H1 (cell line): ENCODE measurements around the gene BICDL1. TPM values are rescaled to one million over a fixed set of nuclear protein-coding genes. Genes with fewer than 3 reads are reported as not detected.

Experiments
- CTCF ChIA-PET: fragments of 300-600 bp; sonication (Branson Sonifier 250); formaldehyde crosslinking; loops from one replicate; lab custom pipeline; 2021; ENCODE audit not compliant: partially characterized antibody; lab: Charles Lee
- POLR2A ChIA-PET: fragments of 300-600 bp; sonication (Branson Sonifier 250); formaldehyde crosslinking; loops from one replicate; lab custom pipeline; 2021; ENCODE audit warnings: inconsistent platforms; ENCODE audit not compliant: partially characterized antibody; lab: Charles Lee
- DNase-seq, 2 experiments: peaks; one replicate each; pipeline versions ENCODE4 v3.0.0 to v3.0.0-alpha.2; 2010 to 2022; ENCODE audit warnings: low spot score in 2 of 2, low read depth in 1 of 2, mixed read lengths in 1 of 2
- FAIRE-seq: peaks from 2 replicates; lab custom pipeline; 2011; peaks lifted over from hg19 to GRCh38; lab: Jason Lieb, UNC
- H2AFZ ChIP-seq: 2 replicates; pipeline ENCODE4 v1.8.1; 2012; ENCODE audit warnings: low read length, inconsistent platforms
- H2AK5ac ChIP-seq: 2 replicates; pipeline ENCODE4 v1.6.1; 2013; ENCODE audit warnings: low read depth, low read length
- H2BK120ac ChIP-seq: replicated peaks from 2 replicates; pipeline ENCODE3; 2013; ENCODE audit warnings: low read depth, low read length, inconsistent platforms
- H2BK12ac ChIP-seq: 2 replicates; pipeline ENCODE4 v1.6.1; 2013; ENCODE audit warnings: low read depth, low read length
- H2BK15ac ChIP-seq: 2 replicates; pipeline ENCODE4 v1.6.1; 2013; ENCODE audit warnings: low read length
- H2BK20ac ChIP-seq: 2 replicates; pipeline ENCODE4 v1.6.1; 2013; ENCODE audit warnings: low read length
- H2BK5ac ChIP-seq: 2 replicates; pipeline ENCODE4 v1.6.1; 2013; ENCODE audit warnings: low read depth, low read length
- H3K14ac ChIP-seq: 2 replicates; pipeline ENCODE4 v1.6.1; 2013; ENCODE audit warnings: inconsistent platforms; ENCODE audit not compliant: insufficient read length
- H3K18ac ChIP-seq: 2 replicates; pipeline ENCODE4 v1.6.1; 2013; ENCODE audit warnings: low read length; ENCODE audit errors: extremely low read depth
- H3K23ac ChIP-seq: 2 replicates; pipeline ENCODE4 v1.6.1; 2013; ENCODE audit warnings: inconsistent platforms; ENCODE audit not compliant: insufficient read length
- H3K23me2 ChIP-seq: 2 replicates; pipeline ENCODE4 v1.6.1; 2013; ENCODE audit warnings: low read depth, low read length
- H3K27ac ChIP-seq: 2 replicates; pipeline ENCODE4 v1.6.1; 2011; ENCODE audit warnings: low read depth, low read length, inconsistent platforms
- H3K27me3 ChIP-seq, 4 experiments: replicated peaks in 1 of 4; 1 replicate in 1 of 4; 2 replicates in 3 of 4; pipeline versions ENCODE4 v1.6.1 to v1.8.1; 2011 to 2013; ENCODE audit warnings: low read length in 3 of 4, mild to moderate bottlenecking in 3 of 4, inconsistent platforms in 2 of 4, mixed read lengths in 2 of 4, moderate library complexity in 1 of 4; ENCODE audit not compliant: control insufficient read depth in 3 of 4, insufficient read depth in 3 of 4; ENCODE audit errors: extremely low read depth in 1 of 4
- H3K36me3 ChIP-seq, 4 experiments: 2 replicates each; pipeline versions ENCODE4 v1.6.1 to v1.8.1; 2011 to 2013; ENCODE audit warnings: mild to moderate bottlenecking in 4 of 4, low read length in 3 of 4, moderate library complexity in 2 of 4, control low read depth in 1 of 4, inconsistent platforms in 1 of 4; ENCODE audit not compliant: insufficient read depth in 4 of 4, control insufficient read depth in 2 of 4
- H3K4ac ChIP-seq: replicated peaks from 2 replicates; pipeline ENCODE3; 2013; ENCODE audit warnings: low read length, low read depth, mixed read lengths, inconsistent platforms; ENCODE audit not compliant: insufficient read length
- H3K4me1 ChIP-seq, 4 experiments: replicated peaks in 1 of 4; 1 replicate in 1 of 4; 2 replicates in 3 of 4; pipeline versions ENCODE4 v1.6.1 to v1.8.1; 2011 to 2013; ENCODE audit warnings: low read length in 3 of 4, inconsistent platforms in 2 of 4, mixed read lengths in 1 of 4; ENCODE audit not compliant: insufficient read depth in 4 of 4, control insufficient read depth in 3 of 4
- H3K4me2 ChIP-seq, 2 experiments: 2 replicates each; pipeline versions ENCODE4 v1.6.1 to v1.8.1; 2011 to 2013; ENCODE audit warnings: low read depth in 2 of 2, low read length in 2 of 2, control low read depth in 1 of 2, inconsistent platforms in 1 of 2, mild to moderate bottlenecking in 1 of 2; ENCODE audit not compliant: insufficient read depth in 1 of 2
- H3K4me3 ChIP-seq, 4 experiments: fragments of 200-600, 300-600 bp in 1 of 4; sonication (generic), shearing (Covaris generic), sonication (Bioruptor Twin) in 1 of 4; 2 replicates each; pipeline versions ENCODE4 v1.5.1 to v1.8.1; 2011 to 2016; ENCODE audit warnings: low read length in 4 of 4, low read depth in 3 of 4, control low read depth in 2 of 4, inconsistent platforms in 2 of 4, mild to moderate bottlenecking in 2 of 4, mixed read lengths in 1 of 4, moderate library complexity in 1 of 4; ENCODE audit not compliant: insufficient read depth in 2 of 4; ENCODE audit errors: extremely low read depth in 1 of 4
- H3K56ac ChIP-seq: replicated peaks from 2 replicates; pipeline ENCODE3; 2013; ENCODE audit warnings: low read depth, mild to moderate bottlenecking, mixed read lengths, low read length, inconsistent platforms; ENCODE audit not compliant: insufficient read length
- H3K79me1 ChIP-seq: 2 replicates; pipeline ENCODE4 v1.6.1; 2013; ENCODE audit warnings: low read depth, low read length, control low read depth
- H3K79me2 ChIP-seq, 2 experiments: 2 replicates each; pipeline versions ENCODE4 v1.6.1 to v1.8.1; 2012 to 2013; ENCODE audit warnings: low read length in 2 of 2, mild to moderate bottlenecking in 2 of 2, inconsistent platforms in 1 of 2; ENCODE audit not compliant: insufficient read depth in 2 of 2, control insufficient read depth in 1 of 2
- H3K9ac ChIP-seq, 4 experiments: replicated peaks in 1 of 4; 1 replicate in 1 of 4; 2 replicates in 3 of 4; pipeline versions ENCODE4 v1.6.1 to v1.8.1; 2011 to 2013; ENCODE audit warnings: low read depth in 3 of 4, low read length in 3 of 4, control low read depth in 2 of 4, mild to moderate bottlenecking in 2 of 4, moderate library complexity in 2 of 4, inconsistent platforms in 1 of 4; ENCODE audit errors: extremely low read depth in 1 of 4
- H3K9me3 ChIP-seq, 2 experiments: 2 replicates each; pipeline versions ENCODE4 v1.6.1 to v1.8.1; 2012 to 2013; ENCODE audit warnings: mild to moderate bottlenecking in 2 of 2, moderate library complexity in 2 of 2, control low read depth in 1 of 2, inconsistent platforms in 1 of 2, low read depth in 1 of 2, low read length in 1 of 2, mixed read lengths in 1 of 2; ENCODE audit not compliant: insufficient read depth in 2 of 2
- H4K20me1 ChIP-seq, 2 experiments: replicated peaks in 1 of 2; 2 replicates each; pipeline versions ENCODE3 to v1.8.1; 2011 to 2013; ENCODE audit warnings: inconsistent platforms in 2 of 2, low read length in 2 of 2, mild to moderate bottlenecking in 1 of 2; ENCODE audit not compliant: insufficient read depth in 2 of 2, control insufficient read depth in 1 of 2
- H4K5ac ChIP-seq: 2 replicates; pipeline ENCODE4 v1.6.1; 2013; ENCODE audit warnings: low read length, low read depth, mixed read lengths, inconsistent platforms; ENCODE audit not compliant: insufficient read length
- H4K8ac ChIP-seq: 2 replicates; pipeline ENCODE4 v1.8.0; 2013; ENCODE audit warnings: mild to moderate bottlenecking, moderate library complexity, low read length, inconsistent platforms; ENCODE audit not compliant: insufficient read depth; ENCODE audit errors: extremely low read depth
- H4K91ac ChIP-seq: replicated peaks from 2 replicates; pipeline ENCODE3; 2013; ENCODE audit warnings: low read length, mixed read lengths, inconsistent platforms; ENCODE audit not compliant: insufficient read length
- E2F6 ChIP-seq: IDR thresholded peaks from 2 replicates; pipeline ENCODE4 v1.6.1; 2012; ENCODE audit warnings: inconsistent platforms
- SIN3A ChIP-seq, 2 experiments: IDR thresholded peaks in 1 of 2; conservative IDR thresholded peaks in 1 of 2; 2 replicates each; pipeline ENCODE4 v1.6.1; 2011 to 2012; ENCODE audit warnings: low read length in 2 of 2, improper control_type of control experiment in 1 of 2, low read depth in 1 of 2, mild to moderate bottlenecking in 1 of 2
- WGBS, 2 experiments: shearing (Covaris generic) in 1 of 2; methylation state at CpG; one replicate each; pipeline versions ENCODE4 v1.1.6 to v1.1.7; 2013 to 2015; ENCODE audit warnings: low lambda C conversion rate in 2 of 2, mixed read lengths in 2 of 2, inconsistent platforms in 1 of 2, low coverage in 1 of 2, missing lambda C conversion rate in 1 of 2; ENCODE audit not compliant: insufficient replicate concordance in 2 of 2, insufficient coverage in 1 of 2, insufficient read length in 1 of 2; ENCODE audit errors: extremely low coverage in 1 of 2, missing lambda C conversion rate in 1 of 2; 5-methylcytosine and 5-hydroxymethylcytosine counted together
- polyA plus RNA-seq, 7 experiments: library from polyadenylated mRNA; depleted of rRNA in 3 of 7; stranded (reverse) in 5 of 7; unstranded in 2 of 7; fragments of >200 nt in 5 of 7; fragments of 200-250 nt in 2 of 7; gene quantifications; 1 replicate in 5 of 7; 2 replicates in 1 of 7; 4 replicates in 1 of 7; pipeline versions ENCODE4 v1.2.1 to v1.2.3, GENCODE V29; 2011 to 2013; ENCODE audit warnings: missing spikeins in 2 of 7, mixed read lengths in 2 of 7
- total RNA-seq: library from RNA; stranded (reverse); fragmentation: NEBNext Ultra II Directional; extraction: Animal tissue kit (Norgen Biotek cat#: 25700); gene quantifications from 2 replicates; pipeline ENCODE4 v1.2.1, GENCODE V29; 2021

The BICDL1 gene
- total and polyA plus RNA-seq, 2 of the 8 experiments (the other 6 are each of a cell fraction or from before 2014, with no cell fraction given): 17.2 to 25.9 TPM

GRCh38 chr12:120094485-120094884 lies 105.4 kb downstream of the BICDL1 start:
- FAIRE-seq: no peak
- peak overlapping the region; percentile 13 for H3K18ac ChIP-seq
- H3K4me2 ChIP-seq: peak overlapping the region; percentile 15 to 57; a peak in 3 of 4 replicates
- H3K4me3 ChIP-seq: no peak overlapping the region
- peak overlapping the region; percentile 62 for H4K91ac ChIP-seq
- H4K5ac ChIP-seq: no peak overlapping the region
- H3K9ac ChIP-seq: peak overlapping the region in 1 of 4 experiments; percentile 19; a peak in 2 of 7 replicates
- TF ChIP-seq SIN3A (conservative IDR thresholded peaks at IDR 0.05 in 1 of 2, IDR thresholded peaks at IDR 0.05 in 1 of 2; ENCODE audit: low read depth in 1 of 2, low read length in 2 of 2) (peak in 1 of 2 experiments; percentile 23; a peak in 1 of 4 replicates), E2F6 (no peak)
- TF ChIP-seq, all 59 proteins: peak for 1
- peak overlapping the region; percentile 75 for H2BK5ac ChIP-seq
- WGBS, 2 experiments: 78% methylated on average over 9 of the region's 9 CpGs; no CpG with 5 or more reads in 1 of the 2 experiments
- peaks cover 0 to 12% (median 8%) of the 10 kb centered on the region in 4 experiments; a peak in 6 of 8 replicates for H3K36me3 ChIP-seq
- no peak for DNase-seq
- CTCF ChIA-PET: interaction anchor here (1.2 to 2.6 kb wide), 4 partner anchors 8 to 127 kb away, joined by 3 to 12 read pairs (median 6); partner anchors contain the start of gene BICDL1
- H4K8ac ChIP-seq: peak overlapping the region; percentile 11; the same call in 1 of the 2 replicates
- H3K27ac ChIP-seq: peak overlapping the region; percentile 59; the same call in 1 of the 2 replicates
- H3K9me3 ChIP-seq: no peaks in the 10 kb centered on the region
- H3K79me2 ChIP-seq: peaks cover 0 to under 1% of the 10 kb centered on the region in 2 experiments; a peak in 1 of 4 replicates
- H3K4ac ChIP-seq: peak overlapping the region; percentile 87
- H2BK15ac ChIP-seq: peak overlapping the region; percentile 81
- no peak overlapping the region for H2BK20ac ChIP-seq
- peak overlapping the region; percentile 43 for H2BK120ac ChIP-seq
- peak overlapping the region; percentile 50; the same call in 1 of the 2 replicates for H2BK12ac ChIP-seq
- H3K14ac ChIP-seq: peak overlapping the region; percentile 31
- POLR2A ChIA-PET: interaction anchor here (0.5 to 11.7 kb wide), 16 partner anchors 9 to 203 kb away, joined by 3 to 96 read pairs (median 4); partner anchors contain the start of genes GCN1, RAB35, RNU4-1 and RNU4-2
- H3K4me1 ChIP-seq: peaks cover 6 to 38% (median 29%) of the 10 kb centered on the region in 4 experiments
- no peaks in the 10 kb centered on the region for H3K27me3 ChIP-seq
- no peak overlapping the region for H3K56ac ChIP-seq
- H3K23me2 ChIP-seq: no peaks in the 10 kb centered on the region
- peak overlapping the region; percentile 90; the same call in 1 of the 2 replicates for H2AK5ac ChIP-seq
- no peak overlapping the region for H3K23ac ChIP-seq
- H2AFZ ChIP-seq: no peak overlapping the region
- H4K20me1 ChIP-seq: peaks cover 0 to 8% of the 10 kb centered on the region in 2 experiments
- 0 out of 2 replicates have a peak, but pooled peaks cover 3% of the 10 kb centered on the region for H3K79me1 ChIP-seq
